ENCODE results near the gene TUBA8.

DNA sequence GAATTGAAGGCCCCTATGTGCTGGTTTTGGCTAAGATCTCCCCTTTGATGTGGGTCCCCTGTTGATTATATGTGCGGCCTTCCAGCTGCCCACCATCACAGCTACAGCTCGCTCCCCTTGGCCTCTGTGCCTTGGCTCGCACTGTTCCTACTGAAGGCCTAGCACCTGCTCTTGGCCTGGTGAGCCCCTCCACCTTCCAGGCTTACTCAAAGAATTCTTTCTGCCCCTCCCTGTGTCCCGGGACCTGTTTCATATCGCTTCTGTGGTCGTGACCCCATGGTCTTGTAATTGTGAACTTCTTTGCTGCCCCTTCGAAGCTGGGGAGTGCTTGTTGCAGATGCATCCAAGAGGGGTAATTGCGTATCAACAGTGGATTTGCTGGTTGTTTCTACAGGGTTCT lies 20.3 kb upstream of the TUBA8 start:
- no peak for TF ChIP-seq CTCF (IDR thresholded peaks at IDR 0.05)
- TF ChIP-seq POLR2A (IDR thresholded peaks at IDR 0.05), result no peak
